Measurements from ENCODE around the gene CDK2AP2.

GRCh38 chr11:67466367-67466766 is 41.6 kb downstream of the CDK2AP2 start:
- no peak for TF ChIP-seq CTCF (conservative IDR thresholded peaks at IDR 0.05; ENCODE audit: low read length)
- no peak for TF ChIP-seq EZH2phosphoT487 (IDR thresholded peaks at IDR 0.05; ENCODE audit: borderline replicate concordance)

Measured in Loucy (cell line).